ENCODE data around the gene SNTG2. TPM values are rescaled to one million over a fixed set of nuclear protein-coding genes. Genes with fewer than 3 reads are reported as not detected.

SNTG2 gene
- total and polyA plus RNA-seq, 12 donors: 0.39 to 2.8 (median 1.0) TPM; not detected in 1

DNA sequence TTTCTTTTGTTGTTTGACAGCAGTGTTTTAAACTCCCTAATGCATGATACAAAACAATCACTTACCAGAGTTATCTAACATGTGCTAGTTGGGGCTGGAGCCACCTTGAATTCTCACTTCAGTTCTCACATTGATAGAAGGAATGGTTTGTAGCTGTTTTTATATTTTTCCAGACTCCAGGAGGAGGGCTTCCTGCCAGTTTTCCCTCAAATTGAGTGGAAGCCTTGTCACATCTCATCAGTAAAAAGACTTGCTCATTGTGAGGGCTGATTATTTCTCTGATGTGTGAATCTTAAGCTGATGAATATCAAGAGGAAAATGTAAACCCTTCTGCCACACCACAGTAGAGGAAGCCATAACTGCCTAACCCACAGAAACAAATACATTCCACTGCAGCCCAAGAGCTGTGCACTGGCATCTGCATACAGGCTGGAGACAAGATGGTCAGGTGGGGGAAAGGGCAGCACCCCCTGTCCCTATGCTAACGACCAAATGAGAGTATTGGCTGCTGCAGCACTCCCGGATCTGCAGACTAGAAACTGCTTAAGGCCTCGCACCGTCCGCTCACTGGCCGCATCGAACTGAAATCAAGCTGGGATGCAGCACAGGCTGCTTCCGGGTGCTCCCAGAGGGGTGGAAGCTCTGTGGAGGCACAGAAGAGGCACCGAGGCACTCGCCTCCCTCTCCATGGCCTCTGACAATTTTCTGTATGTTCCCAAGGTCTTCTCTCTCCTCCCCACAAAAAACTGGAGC, 388.9 kb downstream of the SNTG2 start:
- Histone ChIP-seq H3K9me3 (peaks cover 0 to 15% (median 0%) of the 10 kb centered on the region in 11 donors), H3K27me3 (peaks cover 0 to 5% (median 0%) of the 10 kb centered on the region in 7 donors), H3K4me3 (no peak overlapping the region), H3K4me1 (no peaks in the 10 kb centered on the region), H3K36me3 (no peaks in the 10 kb centered on the region), H3K27ac (no peak overlapping the region)
- no peak for DNase-seq
- intact Hi-C loops (cut with DNase I): no loop called here
- WGBS, 2 donors: 58 to 72% methylated on average over 10 of the region's 10 CpGs
- TF ChIP-seq, protein P1, sequence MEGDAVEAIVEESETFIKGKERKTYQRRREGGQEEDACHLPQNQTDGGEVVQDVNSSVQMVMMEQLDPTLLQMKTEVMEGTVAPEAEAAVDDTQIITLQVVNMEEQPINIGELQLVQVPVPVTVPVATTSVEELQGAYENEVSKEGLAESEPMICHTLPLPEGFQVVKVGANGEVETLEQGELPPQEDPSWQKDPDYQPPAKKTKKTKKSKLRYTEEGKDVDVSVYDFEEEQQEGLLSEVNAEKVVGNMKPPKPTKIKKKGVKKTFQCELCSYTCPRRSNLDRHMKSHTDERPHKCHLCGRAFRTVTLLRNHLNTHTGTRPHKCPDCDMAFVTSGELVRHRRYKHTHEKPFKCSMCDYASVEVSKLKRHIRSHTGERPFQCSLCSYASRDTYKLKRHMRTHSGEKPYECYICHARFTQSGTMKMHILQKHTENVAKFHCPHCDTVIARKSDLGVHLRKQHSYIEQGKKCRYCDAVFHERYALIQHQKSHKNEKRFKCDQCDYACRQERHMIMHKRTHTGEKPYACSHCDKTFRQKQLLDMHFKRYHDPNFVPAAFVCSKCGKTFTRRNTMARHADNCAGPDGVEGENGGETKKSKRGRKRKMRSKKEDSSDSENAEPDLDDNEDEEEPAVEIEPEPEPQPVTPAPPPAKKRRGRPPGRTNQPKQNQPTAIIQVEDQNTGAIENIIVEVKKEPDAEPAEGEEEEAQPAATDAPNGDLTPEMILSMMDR (IDR thresholded peaks at IDR 0.05): no peak
- no peak for ATAC-seq

DNA sequence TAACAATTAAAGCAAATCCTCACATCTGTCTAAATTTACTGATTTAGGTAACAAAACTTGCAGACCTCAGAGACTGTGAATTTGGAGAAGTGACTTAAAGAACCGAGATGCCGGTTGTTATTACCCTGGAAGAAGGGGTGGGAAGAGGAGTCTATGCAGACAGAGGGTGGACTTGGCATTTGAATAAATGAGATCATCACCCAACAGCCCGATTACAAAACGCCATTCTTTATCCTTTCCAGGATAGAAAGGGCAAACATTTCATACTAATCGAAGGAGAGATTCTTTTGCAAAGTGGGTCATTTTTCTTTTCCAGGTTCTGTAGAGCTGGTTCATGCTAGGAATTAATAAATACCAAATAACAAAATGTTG, 389.5 kb downstream of the SNTG2 start:
- ATAC-seq (no peak), DNase-seq (no peak)
- whole genome bisulfite sequencing, 2 donors: 60 to 67% methylated on average over 5 of the region's 5 CpGs
- intact Hi-C loops (cut with DNase I): no loop called here
- TF ChIP-seq, protein P1 (IDR thresholded peaks at IDR 0.05): no peak
- Histone ChIP-seq H3K27me3 (peaks cover 0 to 5% (median 0%) of the 10 kb centered on the region in 7 donors), H3K4me3 (no peak overlapping the region), H3K9me3 (peaks cover 0 to 14% (median 0%) of the 10 kb centered on the region in 11 donors), H3K4me1 (no peaks in the 10 kb centered on the region), H3K27ac (no peak overlapping the region), H3K36me3 (no peaks in the 10 kb centered on the region)

DNA sequence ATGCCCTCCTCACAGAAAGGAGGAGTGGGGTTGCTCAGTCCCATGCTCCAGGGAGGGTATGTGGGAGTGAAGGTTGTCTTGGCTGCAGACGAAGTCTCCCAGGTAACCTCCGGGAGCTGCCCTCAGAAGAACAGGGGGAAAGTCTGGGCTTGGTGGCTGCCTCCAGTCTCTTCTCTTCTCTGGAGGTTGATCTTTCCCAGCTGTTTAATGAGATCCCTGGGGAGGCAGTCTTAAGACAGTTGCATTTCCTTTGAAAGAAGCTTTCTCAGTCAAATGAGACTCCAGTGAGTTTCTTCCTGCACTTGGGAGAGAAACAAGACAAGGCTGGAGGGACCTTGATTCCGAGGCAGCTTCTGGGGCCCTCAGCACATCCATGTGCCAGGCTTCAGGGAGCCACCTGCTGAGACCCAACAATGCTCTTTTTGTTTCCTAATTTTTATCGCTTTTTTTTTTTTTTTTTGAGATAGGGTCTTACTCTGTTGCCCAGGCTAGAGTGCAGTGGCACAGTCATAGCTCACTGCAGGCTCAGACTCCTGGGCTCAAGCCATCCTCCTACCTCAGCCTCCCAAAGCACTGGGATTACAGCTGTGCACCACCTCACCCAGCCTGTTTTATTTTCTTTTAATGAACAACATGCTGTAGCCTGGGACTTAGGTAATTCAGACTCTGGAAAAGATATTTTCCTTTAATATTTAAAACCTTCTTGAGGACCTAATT, 390.9 kb downstream of the SNTG2 start:
- no peak for DNase-seq
- 63 to 65% methylated on average over 4 of the region's 4 CpGs for WGBS, 2 donors
- Histone ChIP-seq H3K36me3 (no peaks in the 10 kb centered on the region), H3K27ac (no peak overlapping the region), H3K4me3 (no peak overlapping the region), H3K9me3 (peaks cover 0 to 10% (median 0%) of the 10 kb centered on the region in 11 donors), H3K27me3 (peaks cover 0 to 5% (median 0%) of the 10 kb centered on the region in 7 donors), H3K4me1 (no peaks in the 10 kb centered on the region)
- ATAC-seq: no peak
- intact Hi-C loops (cut with DNase I): no loop called here
- TF ChIP-seq, protein P1 (IDR thresholded peaks at IDR 0.05): no peak

DNA sequence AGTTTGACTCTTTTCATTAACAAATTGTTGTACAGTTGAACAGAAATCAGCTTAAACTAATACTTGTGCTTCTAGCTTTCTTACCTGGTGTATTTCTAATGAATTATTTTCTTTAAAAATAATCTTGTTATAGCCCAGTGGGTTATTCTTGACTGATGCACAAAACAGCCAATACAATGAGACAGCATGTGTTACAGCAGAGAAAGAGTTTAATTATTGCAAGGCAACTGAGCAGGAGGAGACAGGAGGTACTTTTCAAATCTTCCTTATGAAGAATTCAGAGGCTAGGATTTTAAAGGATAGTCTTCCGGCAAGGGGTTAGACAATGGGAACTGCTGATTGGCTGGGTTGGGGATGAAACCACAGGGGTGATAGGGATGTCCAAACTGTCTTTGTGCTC, 398.1 kb downstream of the SNTG2 start:
- TF ChIP-seq, protein P1 (IDR thresholded peaks at IDR 0.05): no peak
- intact Hi-C loops (cut with DNase I): no loop called here
- Histone ChIP-seq H3K9me3 (peaks cover 0 to 33% (median 21%) of the 10 kb centered on the region in 11 donors), H3K27me3 (peaks cover 0 to 7% (median 0%) of the 10 kb centered on the region in 7 donors), H3K27ac (no peak overlapping the region), H3K36me3 (no peaks in the 10 kb centered on the region), H3K4me1 (no peaks in the 10 kb centered on the region), H3K4me3 (no peak overlapping the region)
- 96% methylated on average over 1 of the region's 1 CpG for WGBS, 2 donors
- ATAC-seq (no peak), DNase-seq (no peak)
